TTC549 (cell line): ENCODE data around the gene STARD8.

Experiments used
- FAIRE-seq: peaks from 2 replicates; lab custom pipeline; 2012; peaks lifted over from hg19 to GRCh38; lab: Jason Lieb, UNC

Gene STARD8

GRCh38 chrX:68750316-68750715, 102.8 kb downstream of the STARD8 start:
- no peak for FAIRE-seq

GRCh38 chrX:68751372-68751771, 103.9 kb downstream of the STARD8 start:
- no peak for FAIRE-seq

GRCh38 chrX:68753218-68753617, 105.8 kb downstream of the STARD8 start:
- FAIRE-seq, result no peak

- no peak for FAIRE-seq
These were observed 106.9 kb downstream of the STARD8 start for GRCh38 chrX:68754406-68754805.

- no peak for FAIRE-seq
These were observed 108.2 kb downstream of the STARD8 start for GRCh38 chrX:68755616-68756125.

- FAIRE-seq, result no peak
These were observed 109.9 kb downstream of the STARD8 start for GRCh38 chrX:68757331-68757730.

- no peak for FAIRE-seq
These were observed 110.3 kb downstream of the STARD8 start for GRCh38 chrX:68757731-68758130.

- FAIRE-seq, result no peak
These were observed 111.2 kb downstream of the STARD8 start for GRCh38 chrX:68758671-68759070.

GRCh38 chrX:68761086-68761485, 113.6 kb downstream of the STARD8 start:
- FAIRE-seq, result no peak

GRCh38 chrX:68762766-68763165, 115.3 kb downstream of the STARD8 start:
- FAIRE-seq, result no peak

- no peak for FAIRE-seq
These were observed 116.0 kb downstream of the STARD8 start for GRCh38 chrX:68763481-68763880.
